Fibroblast of lung (primary cell): ENCODE data around the gene ANKRD16.

Experiments
- EZH2 ChIP-seq: IDR thresholded peaks from 2 replicates; pipeline ENCODE4 v1.5.1; 2012; ENCODE audit warnings: low read length, control low read depth, mild to moderate bottlenecking; ENCODE audit errors: missing control alignments
- TF ChIP-seq, protein P1 (sequence below), 2 donors: IDR thresholded peaks in 1 of 2; conservative IDR thresholded peaks in 1 of 2; 1 replicate in 1 of 2; 2 replicates in 1 of 2; pipeline ENCODE4 v1.5.1; 2011 to 2012; ENCODE audit warnings: low read length in 2 of 2, control low read depth in 1 of 2, inconsistent platforms in 1 of 2, low read depth in 1 of 2, mild to moderate bottlenecking in 1 of 2

- TF ChIP-seq, protein P1, sequence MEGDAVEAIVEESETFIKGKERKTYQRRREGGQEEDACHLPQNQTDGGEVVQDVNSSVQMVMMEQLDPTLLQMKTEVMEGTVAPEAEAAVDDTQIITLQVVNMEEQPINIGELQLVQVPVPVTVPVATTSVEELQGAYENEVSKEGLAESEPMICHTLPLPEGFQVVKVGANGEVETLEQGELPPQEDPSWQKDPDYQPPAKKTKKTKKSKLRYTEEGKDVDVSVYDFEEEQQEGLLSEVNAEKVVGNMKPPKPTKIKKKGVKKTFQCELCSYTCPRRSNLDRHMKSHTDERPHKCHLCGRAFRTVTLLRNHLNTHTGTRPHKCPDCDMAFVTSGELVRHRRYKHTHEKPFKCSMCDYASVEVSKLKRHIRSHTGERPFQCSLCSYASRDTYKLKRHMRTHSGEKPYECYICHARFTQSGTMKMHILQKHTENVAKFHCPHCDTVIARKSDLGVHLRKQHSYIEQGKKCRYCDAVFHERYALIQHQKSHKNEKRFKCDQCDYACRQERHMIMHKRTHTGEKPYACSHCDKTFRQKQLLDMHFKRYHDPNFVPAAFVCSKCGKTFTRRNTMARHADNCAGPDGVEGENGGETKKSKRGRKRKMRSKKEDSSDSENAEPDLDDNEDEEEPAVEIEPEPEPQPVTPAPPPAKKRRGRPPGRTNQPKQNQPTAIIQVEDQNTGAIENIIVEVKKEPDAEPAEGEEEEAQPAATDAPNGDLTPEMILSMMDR (conservative IDR thresholded peaks at IDR 0.05 in 1 of 2, IDR thresholded peaks at IDR 0.05 in 1 of 2; ENCODE audit: low read depth in 1 of 2, low read length in 2 of 2): no peak
- no peak for TF ChIP-seq EZH2
Observed at GRCh38 chr10:5896208-5897052, 6.7 kb upstream of the ANKRD16 start.
